Body of pancreas (tissue), 4 donors: ENCODE results near the gene SDCBP2.

ENCODE experiments used
- CTCF ChIP-seq, 7 experiments: fragments of 450-650 bp in 4 of 7; fragments of 200-600 bp in 3 of 7; sonication (generic) in 3 of 7; IDR thresholded peaks; one replicate each; pipeline ENCODE4 v1.5.1; 2016 to 2019; ENCODE audit warnings: antibody characterized with exemption in 7 of 7
- POLR2A ChIP-seq, 3 donors: fragments of 450-650 bp; IDR thresholded peaks; one replicate each; pipeline ENCODE4 v1.6.1; 2016; ENCODE audit warnings: antibody characterized with exemption in 3 of 3, mild to moderate bottlenecking in 2 of 3

DNA sequence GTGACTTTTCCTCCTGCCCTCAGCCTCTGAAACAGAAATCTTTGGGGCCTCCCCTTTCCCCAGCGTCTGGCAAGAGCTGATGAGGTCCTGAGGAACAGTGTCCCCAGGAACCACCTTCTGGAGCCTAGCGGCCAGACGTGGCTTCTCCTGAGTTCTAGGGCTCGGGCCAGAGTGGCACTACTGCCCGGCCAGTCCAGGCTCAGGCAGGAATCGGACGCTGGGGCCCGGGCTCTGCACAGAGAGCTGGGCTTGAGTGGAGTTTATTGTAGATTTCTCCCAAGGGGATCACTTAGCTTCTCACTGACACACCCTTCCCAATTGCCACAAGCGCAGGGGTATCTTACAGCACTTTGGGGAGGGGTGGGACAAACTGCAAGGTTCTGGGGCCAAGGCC is 20.2 kb downstream of the SDCBP2 start:
- TF ChIP-seq CTCF (IDR thresholded peaks at IDR 0.05) (no peak), POLR2A (IDR thresholded peaks at IDR 0.05) (no peak)
